SK-N-SH treated with all-trans-retinoic acid at 6 μM for 48 hours (cell line): ENCODE measurements around the gene C9.

Experiments used
- ATAC-seq: fragments of 200-7000 bp; cut with Tn5 transposase; 3 replicates; pipeline ENCODE4 v1.9.1; 2020; ENCODE audit warnings: mild to moderate bottlenecking, moderate library complexity
- ARNTL ChIP-seq: fragments of 450-650 bp; formaldehyde crosslinking; IDR thresholded peaks from 2 replicates; pipeline ENCODE4 v1.5.0; 2020; ENCODE audit warnings: low read depth, mild to moderate bottlenecking, moderate library complexity, borderline replicate concordance
- BACH2 ChIP-seq: fragments of 250-450 bp; sonication (Bioruptor Pico); IDR thresholded peaks from 2 replicates; pipeline ENCODE4 v1.9.0; 2021; ENCODE audit warnings: mild to moderate bottlenecking, borderline replicate concordance
- CSRNP3 ChIP-seq: fragments of 250-450 bp; sonication (Bioruptor Pico); IDR thresholded peaks from 2 replicates; pipeline ENCODE4 v1.5.1; 2021; ENCODE audit warnings: mild to moderate bottlenecking, moderate library complexity
- ESRRG ChIP-seq: fragments of 250-450 bp; sonication (Bioruptor Pico); IDR thresholded peaks from 2 replicates; pipeline ENCODE4 v1.6.1; 2021; ENCODE audit warnings: mild to moderate bottlenecking
- GLIS3 ChIP-seq: fragments of 250-450 bp; sonication (Bioruptor Pico); IDR thresholded peaks from 2 replicates; pipeline ENCODE4 v1.5.0; 2020; ENCODE audit warnings: mild to moderate bottlenecking, moderate library complexity
- ISL1 ChIP-seq: fragments of 250-450 bp; sonication (Bioruptor Pico); IDR thresholded peaks from 2 replicates; pipeline ENCODE4 v2.1.2; 2022; ENCODE audit warnings: mild to moderate bottlenecking, moderate library complexity
- OSR1 ChIP-seq: fragments of 250-450 bp; sonication (Bioruptor Pico); IDR thresholded peaks from 2 replicates; pipeline ENCODE4 v1.8.0; 2022; ENCODE audit warnings: moderate library complexity, mild to moderate bottlenecking, inconsistent platforms
- POU6F1 ChIP-seq: fragments of 250-450 bp; sonication (Bioruptor Pico); IDR thresholded peaks from 2 replicates; pipeline ENCODE4 v1.8.0; 2021; ENCODE audit warnings: low read depth, mild to moderate bottlenecking, moderate library complexity, borderline replicate concordance
- PPARA ChIP-seq: fragments of 250-450 bp; sonication (Bioruptor Pico); IDR thresholded peaks from 2 replicates; pipeline ENCODE4 v1.5.0; 2020; ENCODE audit warnings: mild to moderate bottlenecking, borderline replicate concordance
- RARB ChIP-seq: fragments of 250-450 bp; sonication (Bioruptor Pico); IDR thresholded peaks from 2 replicates; pipeline ENCODE4 v1.8.0; 2021; ENCODE audit warnings: mild to moderate bottlenecking, moderate library complexity
- SNAI2 ChIP-seq: fragments of 250-450 bp; sonication (Bioruptor Pico); IDR thresholded peaks from 2 replicates; pipeline ENCODE4 v1.5.0; 2020; ENCODE audit warnings: mild to moderate bottlenecking, moderate library complexity
- TCF4 ChIP-seq: fragments of 250-450 bp; sonication (Bioruptor Pico); IDR thresholded peaks from 2 replicates; pipeline ENCODE4 v1.8.0; 2021; ENCODE audit warnings: mild to moderate bottlenecking, moderate library complexity, borderline replicate concordance
- TOX ChIP-seq: fragments of 250-450 bp; sonication (Bioruptor Pico); IDR thresholded peaks from 2 replicates; pipeline ENCODE4 v1.8.0; 2021; ENCODE audit warnings: mild to moderate bottlenecking, moderate library complexity, borderline replicate concordance
- TSHZ2 ChIP-seq: fragments of 250-450 bp; sonication (Bioruptor Pico); IDR thresholded peaks from 2 replicates; pipeline ENCODE4 v1.5.0; 2020; ENCODE audit warnings: mild to moderate bottlenecking, moderate library complexity
- ZC3H10 ChIP-seq: fragments of 250-450 bp; sonication (Bioruptor Pico); IDR thresholded peaks from 2 replicates; pipeline ENCODE4 v1.5.1; 2021; ENCODE audit warnings: mild to moderate bottlenecking, moderate library complexity
- ZFP30 ChIP-seq: fragments of 450-650 bp; formaldehyde crosslinking; IDR thresholded peaks from 2 replicates; pipeline ENCODE4 v1.5.0; 2022; ENCODE audit warnings: mild to moderate bottlenecking, moderate library complexity
- ZNF70 ChIP-seq: fragments of 450-650 bp; formaldehyde crosslinking; IDR thresholded peaks from 2 replicates; pipeline ENCODE4 v1.5.0; 2020; ENCODE audit warnings: mild to moderate bottlenecking, moderate library complexity
- TF ChIP-seq, protein P1 (sequence below): fragments of 250-450 bp; sonication (Bioruptor Pico); IDR thresholded peaks from 2 replicates; pipeline ENCODE4 v1.8.0; 2020; ENCODE audit warnings: mild to moderate bottlenecking, moderate library complexity, borderline replicate concordance
- TF ChIP-seq, protein P2 (sequence below): fragments of 250-450 bp; sonication (Bioruptor Pico); IDR thresholded peaks from 2 replicates; pipeline ENCODE4 v1.5.1; 2020; ENCODE audit warnings: low read depth, mild to moderate bottlenecking, moderate library complexity

Gene C9

GRCh38 chr5:39353717-39354399, 10.4 kb downstream of the C9 start:
- no peak for ATAC-seq
- TF ChIP-seq, protein P1, sequence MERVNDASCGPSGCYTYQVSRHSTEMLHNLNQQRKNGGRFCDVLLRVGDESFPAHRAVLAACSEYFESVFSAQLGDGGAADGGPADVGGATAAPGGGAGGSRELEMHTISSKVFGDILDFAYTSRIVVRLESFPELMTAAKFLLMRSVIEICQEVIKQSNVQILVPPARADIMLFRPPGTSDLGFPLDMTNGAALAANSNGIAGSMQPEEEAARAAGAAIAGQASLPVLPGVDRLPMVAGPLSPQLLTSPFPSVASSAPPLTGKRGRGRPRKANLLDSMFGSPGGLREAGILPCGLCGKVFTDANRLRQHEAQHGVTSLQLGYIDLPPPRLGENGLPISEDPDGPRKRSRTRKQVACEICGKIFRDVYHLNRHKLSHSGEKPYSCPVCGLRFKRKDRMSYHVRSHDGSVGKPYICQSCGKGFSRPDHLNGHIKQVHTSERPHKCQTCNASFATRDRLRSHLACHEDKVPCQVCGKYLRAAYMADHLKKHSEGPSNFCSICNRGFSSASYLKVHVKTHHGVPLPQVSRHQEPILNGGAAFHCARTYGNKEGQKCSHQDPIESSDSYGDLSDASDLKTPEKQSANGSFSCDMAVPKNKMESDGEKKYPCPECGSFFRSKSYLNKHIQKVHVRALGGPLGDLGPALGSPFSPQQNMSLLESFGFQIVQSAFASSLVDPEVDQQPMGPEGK (CRISPR knock-in tag), result no peak
- TF ChIP-seq TOX (no peak), ZC3H10 (CRISPR knock-in tag) (no peak), PPARA (no peak), CSRNP3 (CRISPR knock-in tag) (no peak), GLIS3 (no peak), ESRRG (CRISPR knock-in tag) (no peak), ZNF70 (no peak), SNAI2 (CRISPR knock-in tag) (no peak), POU6F1 (CRISPR knock-in tag) (no peak), ZFP30 (CRISPR knock-in tag) (no peak), ARNTL (CRISPR knock-in tag) (no peak)

GRCh38 chr5:39352951-39353350, 11.3 kb downstream of the C9 start:
- no peak for ATAC-seq

GRCh38 chr5:39352170-39352569, 12.1 kb downstream of the C9 start:
- ATAC-seq, result no peak
- TF ChIP-seq OSR1 (CRISPR knock-in tag), result no peak
- TF ChIP-seq, protein P1 (CRISPR knock-in tag), result no peak
- TF ChIP-seq POU6F1 (CRISPR knock-in tag), result no peak
- TF ChIP-seq, protein P2, sequence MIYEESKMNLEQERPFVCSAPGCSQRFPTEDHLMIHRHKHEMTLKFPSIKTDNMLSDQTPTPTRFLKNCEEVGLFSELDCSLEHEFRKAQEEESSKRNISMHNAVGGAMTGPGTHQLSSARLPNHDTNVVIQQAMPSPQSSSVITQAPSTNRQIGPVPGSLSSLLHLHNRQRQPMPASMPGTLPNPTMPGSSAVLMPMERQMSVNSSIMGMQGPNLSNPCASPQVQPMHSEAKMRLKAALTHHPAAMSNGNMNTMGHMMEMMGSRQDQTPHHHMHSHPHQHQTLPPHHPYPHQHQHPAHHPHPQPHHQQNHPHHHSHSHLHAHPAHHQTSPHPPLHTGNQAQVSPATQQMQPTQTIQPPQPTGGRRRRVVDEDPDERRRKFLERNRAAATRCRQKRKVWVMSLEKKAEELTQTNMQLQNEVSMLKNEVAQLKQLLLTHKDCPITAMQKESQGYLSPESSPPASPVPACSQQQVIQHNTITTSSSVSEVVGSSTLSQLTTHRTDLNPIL (CRISPR knock-in tag), result no peak
- TF ChIP-seq ZC3H10 (CRISPR knock-in tag), result no peak
- no peak for TF ChIP-seq TSHZ2
- no peak for TF ChIP-seq TCF4 (CRISPR knock-in tag)

More at GRCh38 chr5:39352951-39353350, 11.3 kb downstream of the C9 start:
- TF ChIP-seq RARB, result no peak
- TF ChIP-seq ESRRG (CRISPR knock-in tag), result no peak
- no peak for TF ChIP-seq GLIS3
- no peak for TF ChIP-seq BACH2
- TF ChIP-seq POU6F1 (CRISPR knock-in tag), result no peak
- no peak for TF ChIP-seq ZFP30 (CRISPR knock-in tag)
- TF ChIP-seq, protein P2 (CRISPR knock-in tag), result no peak
- no peak for TF ChIP-seq ISL1 (CRISPR knock-in tag)
